Peyer's patch (tissue), 4 donors: ENCODE results near the gene CPPED1. TPM values are rescaled to one million over a fixed set of nuclear protein-coding genes. Genes with fewer than 3 reads are reported as not detected.

Experiments used
- DNase-seq, 3 donors: peaks; one replicate each; pipeline ENCODE4 v3.0.0-alpha.2; 2017 to 2019
- H3K27ac ChIP-seq, 4 donors: fragments of 200-600 bp; sonication (generic); one replicate each; pipeline ENCODE4 v1.5.1; 2016 to 2019
- H3K27me3 ChIP-seq, 2 donors: fragments of 200-600 bp; sonication (generic); one replicate each; pipeline ENCODE4 v1.5.1; 2019
- H3K36me3 ChIP-seq, 3 donors: fragments of 200-600 bp; sonication (generic); one replicate each; pipeline ENCODE4 v1.5.1; 2016 to 2019
- H3K4me1 ChIP-seq, 4 donors: fragments of 200-600 bp; sonication (generic); one replicate each; pipeline ENCODE4 v1.5.1; 2016 to 2019
- H3K4me3 ChIP-seq, 4 donors: fragments of 200-600 bp; sonication (generic); 1 replicate in 3 of 4; 2 replicates in 1 of 4; pipeline ENCODE4 v1.5.1; 2016 to 2019; ENCODE audit warnings: mild to moderate bottlenecking in 1 of 4
- H3K9me3 ChIP-seq, 4 donors: fragments of 200-600 bp; sonication (generic); one replicate each; pipeline ENCODE4 v1.5.1; 2016 to 2019; ENCODE audit warnings: mild to moderate bottlenecking in 1 of 4
- CTCF ChIP-seq, 6 experiments: fragments of 450-650 bp in 4 of 6; fragments of 200-600 bp in 2 of 6; sonication (generic) in 1 of 6; IDR thresholded peaks; one replicate each; pipeline ENCODE4 v1.5.1; 2017 to 2019; ENCODE audit warnings: antibody characterized with exemption in 6 of 6, mild to moderate bottlenecking in 3 of 6, moderate library complexity in 1 of 6
- POLR2A ChIP-seq, 2 donors: fragments of 450-650 bp; IDR thresholded peaks; one replicate each; pipeline ENCODE4 v1.5.1; 2017; ENCODE audit warnings: antibody characterized with exemption in 2 of 2, mild to moderate bottlenecking in 2 of 2, moderate library complexity in 2 of 2
- small RNA-seq, 2 donors: library from RNA; depleted of rRNA; stranded (forward); fragments of <200 nt; gene quantifications; one replicate each; pipeline ENCODE3, GENCODE V24; 2016
- total RNA-seq, 4 donors: library from RNA; depleted of rRNA; stranded (reverse); fragments of >200 nt; gene quantifications; one replicate each; pipeline ENCODE4 v1.1.0, GENCODE V29; 2016

Gene CPPED1
- total RNA-seq, 4 donors from 2014 or later, result 26.7 to 47.9 (median 36.3) TPM

GRCh38 chr16:12611916-12612597 is 191.6 kb downstream of the CPPED1 start:
- peak overlapping the region in 2 of 4 donors; percentile 62 to 78 for H3K27ac ChIP-seq
- no peaks in the 10 kb centered on the region for H3K36me3 ChIP-seq
- TF ChIP-seq POLR2A (IDR thresholded peaks at IDR 0.05), result no peak
- no peak for TF ChIP-seq CTCF (IDR thresholded peaks at IDR 0.05)
- H3K4me1 ChIP-seq, result no peaks in the 10 kb centered on the region
- no peaks in the 10 kb centered on the region for H3K9me3 ChIP-seq
- no peak overlapping the region for H3K4me3 ChIP-seq
- DNase-seq, result no peak
- H3K27me3 ChIP-seq, result no peaks in the 10 kb centered on the region

- no peak for DNase-seq
- TF ChIP-seq POLR2A (IDR thresholded peaks at IDR 0.05) (no peak), CTCF (IDR thresholded peaks at IDR 0.05) (no peak)
- Histone ChIP-seq H3K4me1 (no peaks in the 10 kb centered on the region), H3K4me3 (no peak overlapping the region), H3K9me3 (no peaks in the 10 kb centered on the region), H3K27me3 (no peaks in the 10 kb centered on the region), H3K36me3 (no peaks in the 10 kb centered on the region), H3K27ac (no peak overlapping the region)
Measured at GRCh38 chr16:12611006-12611477, 192.6 kb downstream of the CPPED1 start.

- DNase-seq, result no peak
- H3K9me3 ChIP-seq, result no peaks in the 10 kb centered on the region
- TF ChIP-seq POLR2A (IDR thresholded peaks at IDR 0.05), result no peak
- no peak for TF ChIP-seq CTCF (IDR thresholded peaks at IDR 0.05)
- no peaks in the 10 kb centered on the region for H3K27me3 ChIP-seq
- no peak overlapping the region for H3K4me3 ChIP-seq
- no peaks in the 10 kb centered on the region for H3K36me3 ChIP-seq
- no peak overlapping the region for H3K27ac ChIP-seq
- no peaks in the 10 kb centered on the region for H3K4me1 ChIP-seq
Measured at GRCh38 chr16:12609937-12610699, 193.6 kb downstream of the CPPED1 start.

Small RNAs within 50 kb of the gene (small RNA-seq; reads per million reads assigned to genes)
- gene MIR4718 (0 reads per million in 2 donors), gene RF00443 (0 reads per million in 2 donors)

Other genes starting within 250 kb of the CPPED1 start
- under 1 TPM in 1 of 4 donors, not detected in 3; 0.66 TPM for gene SHISA9, start 97.7 kb upstream of the CPPED1 start, total RNA-seq